IPS-18c (cell line): ENCODE results near the gene SLF2.
"Not testable (repeated sequence)": the region's sequence is repeated elsewhere in the genome, so short reads cannot be mapped to it uniquely, and the experiment has no call there.

ENCODE experiments used
- H3K4me3 ChIP-seq: 2 replicates; pipeline ENCODE4 v1.7.0; 2013; ENCODE audit warnings: low read depth, mild to moderate bottlenecking, low read length, moderate library complexity; ENCODE audit not compliant: insufficient read depth
- H3K9me3 ChIP-seq: one replicate; pipeline ENCODE4 v1.6.1; 2013; ENCODE audit warnings: mild to moderate bottlenecking, low read length, moderate library complexity; ENCODE audit not compliant: control insufficient read depth, insufficient read depth

SLF2 gene

DNA sequence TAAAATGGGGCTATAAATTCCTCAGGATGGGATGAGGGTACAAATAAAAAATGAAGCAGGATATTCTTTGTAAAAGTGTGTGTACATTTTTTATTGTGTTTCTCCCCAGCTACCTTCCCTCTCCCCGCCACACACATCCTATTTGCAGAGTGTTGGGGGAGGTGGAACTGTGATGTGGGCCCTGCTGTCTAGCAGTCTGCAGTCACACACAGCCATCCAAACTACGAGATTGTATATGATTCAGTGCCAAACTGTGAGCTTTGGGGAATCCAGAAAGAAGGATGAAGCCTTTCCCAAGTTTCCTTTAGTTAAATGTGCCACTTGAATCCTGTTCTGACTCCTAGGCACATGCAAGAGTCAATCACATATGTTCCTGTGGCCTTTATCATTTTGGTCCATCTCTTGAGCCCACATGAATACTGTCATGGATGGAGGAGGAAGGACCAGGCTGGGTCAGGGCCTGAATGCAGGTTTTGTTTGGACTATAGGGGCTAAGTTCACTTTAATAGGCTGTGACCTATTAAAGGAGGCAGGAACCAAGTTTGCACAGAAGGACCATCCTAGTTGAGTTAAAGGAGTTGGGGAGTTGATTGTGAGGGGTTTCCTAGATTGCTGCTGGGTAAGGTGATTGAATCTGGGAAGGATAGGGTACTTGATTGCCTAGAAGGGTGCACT lies 55.4 kb downstream of the SLF2 start:
- no peak overlapping the region for H3K4me3 ChIP-seq
- H3K9me3 ChIP-seq, result no peaks in the 10 kb centered on the region

DNA sequence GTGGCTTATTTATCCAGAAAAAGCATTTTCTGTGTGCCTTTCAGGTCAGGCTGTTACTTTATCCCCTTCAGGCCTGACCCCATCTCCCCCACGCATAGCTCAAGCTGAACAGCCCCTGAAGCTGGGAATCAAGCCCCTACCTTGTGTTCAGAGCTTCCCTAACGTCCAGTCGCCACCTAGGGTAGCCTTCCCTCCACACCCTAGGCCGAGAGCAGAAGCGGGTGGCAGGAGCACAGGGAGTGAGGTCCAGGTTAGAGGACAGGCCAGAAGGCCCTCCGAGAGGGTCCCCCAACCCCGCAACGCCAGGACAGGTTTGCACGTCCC lies 56.1 kb downstream of the SLF2 start:
- H3K9me3 ChIP-seq, result no peaks in the 10 kb centered on the region
- H3K4me3 ChIP-seq, result peak overlapping the region; percentile 68

DNA sequence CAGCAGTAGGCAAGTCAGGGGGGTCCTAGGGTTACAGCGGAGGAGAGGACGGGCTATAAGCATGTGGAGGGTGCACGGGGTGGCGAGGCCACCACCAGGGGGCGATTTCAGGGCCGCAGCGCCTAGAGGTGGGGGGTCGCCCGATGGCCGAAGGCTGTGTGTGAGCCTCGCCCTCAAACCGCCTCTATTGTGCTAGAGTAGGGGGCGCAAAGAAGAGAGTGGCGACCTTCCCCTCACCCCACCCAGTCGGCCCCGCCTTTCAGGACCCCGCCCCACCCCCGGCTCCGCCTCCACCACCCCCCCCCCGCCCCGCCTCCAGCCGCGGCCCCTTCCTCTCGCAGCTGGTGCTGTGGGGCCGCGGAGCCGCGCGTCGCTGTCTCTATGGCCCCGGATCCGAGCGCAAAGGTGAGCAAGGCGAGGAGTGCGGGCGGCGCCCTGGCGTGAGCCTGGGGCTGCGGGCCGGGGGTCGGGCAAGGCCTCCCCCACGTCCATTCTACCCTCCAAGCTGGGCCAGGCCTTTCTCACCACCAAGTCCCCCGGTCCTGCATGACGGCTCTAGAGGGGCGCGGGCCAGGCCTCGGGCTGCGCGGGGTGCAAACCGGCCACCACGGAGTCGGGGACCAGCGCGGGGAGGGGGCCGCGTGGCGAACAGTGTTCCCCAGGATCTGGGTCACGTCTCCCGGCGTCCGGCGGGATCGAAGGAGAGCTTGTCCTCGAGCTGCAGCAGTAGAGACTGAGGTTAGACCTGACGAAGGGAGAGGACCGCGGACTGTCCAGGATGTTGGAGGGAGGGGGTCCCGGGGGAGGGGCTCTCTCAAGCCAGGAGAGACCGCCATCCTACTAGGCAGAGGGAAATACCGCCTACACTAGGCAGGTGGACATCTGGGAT lies 56.7 kb downstream of the SLF2 start, which contains the start of gene SEMA4G:
Gene SEMA4G, plus strand, starts transcription at position 318 of the 889 bp plus-strand sequence. CDS start 3,409 bp downstream, outside the sequence.
- H3K4me3 ChIP-seq, result peak within 1 kb of the TSS; percentile 75
- no peaks in the 10 kb centered on the region for H3K9me3 ChIP-seq

DNA sequence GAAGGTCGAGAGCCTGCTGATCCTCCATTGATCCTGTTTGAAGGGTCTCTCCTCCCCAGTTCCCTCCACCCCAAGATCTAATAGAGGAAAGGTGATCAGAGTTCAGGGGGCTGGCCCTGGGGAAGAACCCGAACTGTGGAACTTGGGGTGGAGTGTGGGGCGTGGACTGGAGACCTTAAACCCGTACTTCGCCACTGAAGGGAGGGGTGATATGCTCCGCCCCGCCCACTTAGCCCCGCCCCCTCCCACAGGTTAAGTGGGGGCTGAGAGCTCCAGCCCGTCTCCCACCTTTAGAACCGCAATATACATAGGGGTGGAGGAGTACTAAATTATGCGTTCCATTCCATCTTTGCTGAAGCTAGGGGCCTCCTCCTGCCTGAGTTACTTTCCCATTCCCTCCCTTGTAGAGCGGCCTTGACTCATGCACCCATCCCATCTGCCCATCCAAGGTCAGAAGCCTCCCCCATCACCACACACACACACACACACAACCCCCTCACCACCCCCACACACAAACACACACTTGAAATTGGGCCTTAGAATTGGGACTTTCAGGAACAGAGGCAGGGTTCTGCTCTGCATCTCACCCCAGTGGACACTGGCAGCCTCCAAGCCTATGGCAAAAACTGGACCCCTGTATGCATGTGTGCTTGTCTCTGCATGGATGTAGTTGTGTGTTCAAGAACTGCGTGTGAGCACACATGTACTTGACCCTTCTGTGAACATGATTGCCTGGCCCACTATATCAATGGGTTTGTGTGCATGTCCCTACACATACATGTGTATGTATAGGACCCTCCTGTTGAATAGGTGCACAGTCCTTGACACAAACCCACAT lies 57.5 kb downstream of the SLF2 start:
- H3K4me3 ChIP-seq, result peak overlapping the region; percentile 75; the same call in 1 of the 2 replicates
- no peaks in the 10 kb centered on the region for H3K9me3 ChIP-seq

DNA sequence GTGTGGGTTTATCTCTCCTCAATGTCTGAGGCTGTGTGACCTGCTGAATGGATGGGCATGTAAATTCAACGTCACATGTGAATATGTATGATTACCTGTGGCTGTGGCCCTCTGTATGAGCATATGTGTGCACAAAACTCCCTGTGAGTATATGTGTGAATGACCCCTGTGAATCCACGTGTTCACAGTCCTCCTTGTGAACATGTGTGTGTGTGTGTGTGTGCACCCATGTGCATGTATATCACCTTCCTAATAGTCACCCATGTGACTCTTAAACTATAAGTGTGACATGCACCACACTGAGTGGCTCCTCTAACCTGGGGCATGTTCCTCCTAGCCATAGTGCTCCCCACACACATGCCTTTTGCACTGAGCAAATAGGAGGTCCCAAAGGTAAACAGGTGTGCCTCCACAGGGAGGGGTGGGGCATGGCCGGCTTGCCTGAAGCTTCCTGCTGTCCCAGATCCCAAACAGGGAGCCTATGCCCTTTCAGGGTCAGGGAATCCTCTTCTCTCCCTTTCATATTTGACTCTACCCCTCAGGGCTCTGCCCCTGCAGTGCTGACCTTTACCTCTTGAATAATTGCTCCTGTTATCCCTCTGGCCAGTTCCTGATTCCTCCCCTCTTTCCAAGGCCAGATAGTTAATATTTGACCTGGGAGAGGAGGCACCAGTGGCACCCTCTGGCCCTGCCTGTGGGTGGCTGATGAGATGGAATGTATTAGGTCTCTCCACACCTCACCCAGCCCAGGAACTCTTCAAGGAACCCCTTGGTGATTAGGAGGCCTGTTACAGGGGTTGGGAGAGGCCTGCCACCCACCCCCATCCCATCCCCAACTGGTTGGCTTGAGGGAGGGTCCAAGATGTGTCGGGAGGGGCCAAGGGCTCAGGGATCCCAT lies 58.4 kb downstream of the SLF2 start:
- H3K4me3 ChIP-seq, result no peak overlapping the region
- H3K9me3 ChIP-seq, result no peaks in the 10 kb centered on the region

DNA sequence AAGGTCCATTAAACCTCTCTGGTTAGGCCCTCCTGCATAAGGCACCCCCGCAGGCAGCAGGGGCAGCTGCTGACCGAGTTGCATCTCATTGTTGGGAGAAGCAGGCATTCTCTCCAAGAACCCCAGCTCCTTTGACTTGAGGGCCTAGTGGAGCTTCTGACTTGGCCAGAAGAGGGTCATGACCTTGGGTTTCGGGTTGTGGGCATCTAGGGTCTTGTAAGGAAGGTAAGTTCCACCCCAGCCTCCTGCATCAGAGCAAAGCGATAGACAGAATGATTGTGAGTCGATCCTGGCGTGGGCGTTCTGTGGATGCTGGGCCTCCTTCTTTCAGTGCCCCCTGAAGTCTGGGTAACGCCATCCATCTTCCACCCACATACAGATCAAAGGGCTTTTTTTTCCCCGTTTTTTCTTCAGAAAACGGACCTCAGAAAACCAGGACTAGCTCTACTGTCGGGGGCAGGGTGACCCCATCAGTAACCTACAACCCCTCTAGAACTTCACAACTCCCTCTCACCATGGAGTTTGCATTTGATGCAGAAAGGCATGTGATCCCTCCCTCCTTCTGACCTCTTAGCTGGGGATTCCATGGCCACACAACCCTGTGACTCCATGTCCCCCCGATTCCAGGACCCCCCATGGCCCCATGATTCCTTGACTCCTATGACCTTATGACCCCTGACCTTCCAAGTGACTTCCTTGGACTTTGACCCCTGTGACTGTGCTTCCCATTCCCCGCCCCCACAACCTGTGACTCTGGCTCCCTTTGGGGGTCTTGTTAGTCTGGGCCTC lies 59.5 kb downstream of the SLF2 start:
- no peak overlapping the region for H3K4me3 ChIP-seq

DNA sequence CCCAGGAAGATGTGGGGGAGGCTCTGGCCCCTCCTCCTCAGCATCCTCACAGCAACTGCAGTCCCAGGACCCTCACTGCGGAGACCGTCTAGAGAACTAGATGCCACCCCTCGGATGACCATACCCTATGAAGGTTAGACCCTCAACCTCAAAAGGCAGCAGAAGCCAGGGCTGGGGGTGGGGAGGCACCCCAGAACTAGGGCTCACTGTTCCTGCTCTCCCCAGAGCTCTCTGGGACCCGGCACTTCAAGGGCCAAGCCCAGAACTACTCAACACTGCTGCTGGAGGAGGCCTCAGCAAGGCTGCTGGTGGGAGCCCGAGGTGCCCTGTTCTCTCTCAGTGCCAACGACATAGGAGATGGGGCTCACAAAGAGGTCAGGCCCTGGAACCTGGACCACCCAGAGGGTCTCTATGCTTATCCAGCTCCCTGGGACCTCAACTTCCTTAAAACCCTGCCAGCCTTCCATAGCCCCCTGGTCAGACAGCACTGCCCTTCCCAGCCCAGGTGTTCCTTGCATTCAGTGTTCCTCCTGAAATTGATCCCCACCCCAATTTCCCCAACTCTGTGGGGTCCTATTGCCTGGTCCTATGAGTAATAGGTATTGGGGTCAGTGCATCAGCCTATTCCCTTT lies 60.3 kb downstream of the SLF2 start:
- Histone ChIP-seq H3K9me3 (no peaks in the 10 kb centered on the region), H3K4me3 (no peak overlapping the region)

More for the DNA sequence above, 59.5 kb downstream of the SLF2 start:
- H3K9me3 ChIP-seq, result no peaks in the 10 kb centered on the region

DNA sequence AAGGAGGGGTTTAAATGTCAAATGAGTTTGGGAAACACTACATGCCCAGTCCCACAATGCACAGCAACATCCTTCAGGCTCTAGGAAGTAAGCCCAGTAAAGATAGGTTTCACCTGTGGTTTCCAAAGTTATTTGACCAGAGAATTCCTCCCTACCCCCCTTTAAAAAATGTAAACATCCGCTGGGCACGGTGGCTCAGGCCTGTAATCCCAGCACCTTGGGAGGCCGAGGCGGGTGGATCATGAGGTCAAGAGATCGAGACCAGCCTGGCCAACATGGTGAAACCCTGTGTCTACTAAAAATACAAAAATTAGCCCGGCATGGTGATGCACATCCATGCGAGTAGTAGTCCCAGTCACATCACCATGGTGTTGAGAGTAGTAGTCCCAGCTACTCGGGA lies 62.6 kb downstream of the SLF2 start:
- H3K4me3 ChIP-seq, H3K9me3 ChIP-seq: not testable (repeated sequence)

DNA sequence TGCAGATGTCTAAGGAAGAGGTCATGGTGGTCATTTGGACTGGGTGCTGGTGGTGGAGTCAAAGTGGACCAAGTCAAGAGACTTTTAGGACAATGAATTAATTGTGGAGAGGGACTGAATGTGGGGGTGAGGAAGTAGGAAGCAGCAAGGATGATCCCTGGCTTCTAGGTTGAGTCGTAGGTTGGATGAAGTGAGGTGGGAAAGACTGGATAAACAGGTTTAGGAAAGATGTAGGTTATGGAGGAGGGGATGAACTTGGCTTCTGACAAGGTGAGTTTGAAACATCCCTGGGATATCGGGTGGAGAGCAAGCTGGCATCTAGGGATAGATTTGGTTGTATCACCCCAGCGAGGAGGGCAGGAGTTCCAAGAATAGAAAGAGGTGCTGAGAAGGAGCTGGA lies 64.1 kb downstream of the SLF2 start:
- H3K4me3 ChIP-seq, result no peak overlapping the region
- H3K9me3 ChIP-seq, result no peaks in the 10 kb centered on the region

DNA sequence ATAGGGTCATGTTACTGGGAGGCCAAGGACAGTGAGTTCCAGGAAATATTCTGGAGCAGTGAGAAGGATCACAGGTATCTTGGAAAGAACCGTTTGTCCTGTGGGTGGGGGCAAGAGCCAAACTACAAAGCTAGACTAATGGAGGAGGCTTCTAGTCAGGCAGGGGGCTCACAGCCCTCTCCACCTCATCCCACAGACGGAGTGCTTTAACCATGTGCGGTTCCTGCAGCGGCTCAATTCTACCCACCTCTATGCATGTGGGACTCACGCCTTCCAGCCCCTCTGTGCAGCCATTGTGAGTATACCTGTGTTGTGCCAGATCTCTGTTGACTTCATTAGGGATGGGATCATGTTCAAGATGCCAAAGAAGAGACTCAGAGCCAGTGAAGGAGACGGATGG lies 64.7 kb downstream of the SLF2 start:
- H3K9me3 ChIP-seq, result no peaks in the 10 kb centered on the region
- no peak overlapping the region for H3K4me3 ChIP-seq

DNA sequence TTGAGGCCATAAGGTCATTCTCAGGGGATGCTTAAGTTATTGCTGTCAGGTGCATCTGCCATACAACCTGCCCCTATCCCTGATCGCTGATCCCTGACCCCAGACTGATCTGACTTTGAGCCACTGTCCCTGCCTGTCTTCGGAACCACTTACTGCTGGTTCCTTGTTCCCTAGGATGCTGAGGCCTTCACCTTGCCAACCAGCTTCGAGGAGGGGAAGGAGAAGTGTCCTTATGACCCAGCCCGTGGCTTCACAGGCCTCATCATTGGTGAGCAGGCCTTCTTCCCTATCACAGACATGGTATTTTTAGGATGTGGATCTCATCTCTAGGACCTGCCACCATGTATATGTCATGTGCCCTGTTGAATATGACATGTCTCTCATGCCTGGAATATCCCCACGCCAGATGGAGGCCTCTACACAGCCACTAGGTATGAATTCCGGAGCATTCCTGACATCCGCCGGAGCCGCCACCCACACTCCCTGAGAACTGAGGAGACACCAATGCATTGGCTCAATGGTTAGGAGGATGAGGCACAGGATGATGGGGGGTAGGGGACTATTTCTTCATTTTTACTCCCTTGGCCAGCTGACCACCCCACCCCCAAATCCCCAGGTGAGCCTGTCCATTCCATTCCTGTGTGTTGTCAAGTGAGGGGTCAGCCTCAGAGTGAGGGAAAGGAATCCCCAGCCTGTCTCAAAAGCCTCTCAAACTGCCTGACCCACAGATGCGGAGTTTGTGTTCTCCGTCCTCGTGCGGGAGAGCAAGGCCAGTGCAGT lies 65.5 kb downstream of the SLF2 start:
- Histone ChIP-seq H3K4me3 (no peak overlapping the region), H3K9me3 (no peaks in the 10 kb centered on the region)

DNA sequence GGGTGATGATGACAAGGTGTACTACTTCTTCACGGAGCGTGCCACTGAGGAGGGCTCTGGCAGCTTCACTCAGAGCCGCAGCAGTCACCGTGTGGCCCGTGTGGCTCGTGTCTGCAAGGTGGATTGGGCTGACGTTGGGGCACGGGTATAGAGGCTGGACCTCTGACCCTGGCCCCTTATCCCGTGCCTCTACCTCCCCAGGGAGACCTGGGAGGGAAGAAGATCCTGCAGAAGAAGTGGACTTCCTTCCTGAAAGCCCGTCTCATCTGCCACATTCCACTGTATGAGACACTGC lies 66.1 kb downstream of the SLF2 start:
- no peak overlapping the region for H3K4me3 ChIP-seq
- H3K9me3 ChIP-seq, result no peaks in the 10 kb centered on the region

DNA sequence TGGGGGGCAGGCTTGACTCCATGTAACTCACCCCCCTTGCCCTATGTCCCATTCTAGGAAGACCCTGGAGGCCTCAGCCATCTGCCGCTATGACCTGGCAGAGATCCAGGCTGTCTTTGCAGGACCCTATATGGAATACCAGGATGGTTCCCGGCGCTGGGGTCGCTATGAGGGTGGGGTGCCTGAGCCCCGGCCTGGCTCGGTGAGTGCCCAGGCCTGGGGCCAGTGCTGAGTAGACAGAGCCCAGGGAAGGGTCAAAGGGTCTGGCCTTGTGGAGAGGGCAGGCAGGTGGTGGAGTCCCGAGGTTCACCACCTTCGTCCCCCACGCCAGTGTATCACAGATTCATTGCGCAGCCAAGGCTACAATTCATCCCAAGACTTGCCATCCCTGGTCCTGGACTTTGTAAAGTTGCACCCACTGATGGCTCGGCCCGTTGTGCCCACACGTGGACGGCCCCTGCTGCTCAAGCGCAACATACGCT lies 67.1 kb downstream of the SLF2 start:
- Histone ChIP-seq H3K9me3 (no peaks in the 10 kb centered on the region), H3K4me3 (no peak overlapping the region)

DNA sequence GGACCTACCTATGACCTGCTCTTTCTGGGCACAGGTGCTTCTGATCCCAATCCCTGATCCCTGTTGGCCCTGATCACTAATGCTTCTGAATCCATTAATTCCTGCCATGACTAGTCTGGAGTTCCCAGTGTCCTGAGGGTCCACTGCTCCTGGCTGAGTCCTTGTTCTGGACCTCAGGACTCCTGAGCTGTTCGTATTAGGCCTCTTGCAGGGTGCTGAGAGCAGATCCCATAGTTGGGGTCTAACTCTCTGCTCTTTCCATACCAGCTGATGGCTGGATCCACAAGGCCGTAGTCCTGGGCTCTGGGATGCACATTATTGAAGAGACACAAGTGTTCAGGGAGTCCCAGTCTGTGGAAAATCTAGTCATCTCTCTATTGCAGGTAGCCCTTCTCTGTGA lies 67.5 kb downstream of the SLF2 start:
- Histone ChIP-seq H3K4me3 (no peak overlapping the region), H3K9me3 (no peaks in the 10 kb centered on the region)

DNA sequence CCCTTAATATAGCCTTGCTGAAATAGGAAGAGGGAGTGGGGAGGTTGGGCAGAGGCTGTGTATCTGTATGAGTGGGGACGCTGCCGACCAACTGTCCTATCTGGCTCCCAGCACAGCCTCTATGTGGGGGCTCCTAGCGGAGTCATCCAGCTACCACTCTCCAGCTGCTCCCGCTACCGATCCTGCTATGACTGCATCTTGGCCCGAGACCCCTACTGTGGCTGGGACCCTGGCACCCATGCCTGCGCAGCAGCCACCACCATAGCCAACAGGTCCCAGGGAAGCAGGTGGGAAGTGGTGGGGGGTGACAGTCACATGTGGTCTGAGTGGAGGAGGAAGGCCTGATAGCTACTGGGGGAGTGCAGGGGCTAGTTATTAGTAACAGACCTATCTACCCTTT lies 67.9 kb downstream of the SLF2 start:
- Histone ChIP-seq H3K4me3 (no peak overlapping the region), H3K9me3 (no peaks in the 10 kb centered on the region)
